ENCODE measurements around the gene SUPT20H.

Gene SUPT20H

GRCh38 chr13:37049810-37050209, 9.7 kb downstream of the SUPT20H start:
- H3K27ac ChIP-seq: no peak overlapping the region
- TF ChIP-seq ZFX (IDR thresholded peaks at IDR 0.05): no peak
- TF ChIP-seq, protein P1, sequence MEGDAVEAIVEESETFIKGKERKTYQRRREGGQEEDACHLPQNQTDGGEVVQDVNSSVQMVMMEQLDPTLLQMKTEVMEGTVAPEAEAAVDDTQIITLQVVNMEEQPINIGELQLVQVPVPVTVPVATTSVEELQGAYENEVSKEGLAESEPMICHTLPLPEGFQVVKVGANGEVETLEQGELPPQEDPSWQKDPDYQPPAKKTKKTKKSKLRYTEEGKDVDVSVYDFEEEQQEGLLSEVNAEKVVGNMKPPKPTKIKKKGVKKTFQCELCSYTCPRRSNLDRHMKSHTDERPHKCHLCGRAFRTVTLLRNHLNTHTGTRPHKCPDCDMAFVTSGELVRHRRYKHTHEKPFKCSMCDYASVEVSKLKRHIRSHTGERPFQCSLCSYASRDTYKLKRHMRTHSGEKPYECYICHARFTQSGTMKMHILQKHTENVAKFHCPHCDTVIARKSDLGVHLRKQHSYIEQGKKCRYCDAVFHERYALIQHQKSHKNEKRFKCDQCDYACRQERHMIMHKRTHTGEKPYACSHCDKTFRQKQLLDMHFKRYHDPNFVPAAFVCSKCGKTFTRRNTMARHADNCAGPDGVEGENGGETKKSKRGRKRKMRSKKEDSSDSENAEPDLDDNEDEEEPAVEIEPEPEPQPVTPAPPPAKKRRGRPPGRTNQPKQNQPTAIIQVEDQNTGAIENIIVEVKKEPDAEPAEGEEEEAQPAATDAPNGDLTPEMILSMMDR (conservative IDR thresholded peaks at IDR 0.05): no peak

DNA sequence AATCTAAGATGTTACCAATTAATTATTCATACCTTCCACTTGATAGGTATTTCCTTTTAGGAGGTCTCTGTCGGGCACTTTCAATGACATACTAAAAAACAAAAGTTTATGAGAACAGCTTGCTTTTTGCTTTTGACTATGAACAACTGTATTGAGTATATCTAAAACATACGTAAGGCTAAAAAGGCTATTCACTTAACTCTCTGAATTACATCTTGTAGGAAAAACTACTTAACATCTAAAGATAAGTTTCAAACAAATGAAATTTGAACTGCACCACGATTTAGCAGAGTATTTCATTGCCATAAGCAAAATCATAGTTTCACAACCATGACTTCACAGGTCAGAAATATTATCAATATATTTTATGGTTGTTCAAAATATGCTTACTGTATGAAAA, 11.6 kb downstream of the SUPT20H start:
- no peak for TF ChIP-seq ZFX (IDR thresholded peaks at IDR 0.05)
- TF ChIP-seq, protein P1 (conservative IDR thresholded peaks at IDR 0.05): no peak
- no peak overlapping the region for H3K27ac ChIP-seq

DNA sequence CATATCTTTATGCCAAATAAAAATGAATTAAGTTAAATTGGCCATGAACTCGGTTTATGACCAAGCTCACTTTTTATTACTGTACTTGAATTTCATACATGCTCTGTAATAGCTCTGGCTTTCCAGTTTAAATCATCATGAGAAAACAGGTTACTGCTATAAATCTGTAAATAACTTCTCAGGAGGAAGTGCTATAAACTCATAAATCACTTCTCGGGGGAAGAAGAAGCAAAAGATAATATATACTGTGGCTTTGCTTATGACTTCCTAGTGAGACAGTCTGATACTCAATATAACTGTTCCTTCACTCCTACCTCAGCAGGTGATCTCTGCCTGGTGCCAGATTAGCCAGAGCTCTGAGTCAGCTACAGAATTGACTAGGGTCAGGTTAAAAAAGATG, 12.5 kb downstream of the SUPT20H start:
- H3K27ac ChIP-seq: no peak overlapping the region
- TF ChIP-seq ZFX (IDR thresholded peaks at IDR 0.05): no peak
- TF ChIP-seq, protein P1 (conservative IDR thresholded peaks at IDR 0.05): no peak

- H3K27ac ChIP-seq: no peak overlapping the region
- TF ChIP-seq ZFX (IDR thresholded peaks at IDR 0.05): no peak
These were observed 13.4 kb downstream of the SUPT20H start for GRCh38 chr13:37046062-37046461.

DNA sequence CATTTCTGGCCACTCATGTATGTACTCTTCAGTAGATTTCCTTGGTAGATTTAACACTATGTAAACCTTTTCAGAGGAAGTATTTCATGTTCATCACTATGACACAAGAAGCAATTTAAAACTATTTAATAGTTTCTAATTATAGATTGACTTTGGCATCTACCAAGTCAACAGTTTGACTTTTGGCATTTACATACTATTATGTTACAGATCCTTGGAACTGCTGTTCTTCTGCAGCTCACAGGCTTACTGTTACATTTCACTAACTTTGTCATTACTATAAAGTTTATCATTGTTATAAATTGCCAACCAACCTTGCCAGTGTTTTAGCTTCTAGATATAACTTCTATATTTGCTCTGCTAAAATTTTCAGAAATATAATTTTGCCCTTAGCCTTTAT, 18.7 kb downstream of the SUPT20H start:
- TF ChIP-seq ZFX (IDR thresholded peaks at IDR 0.05): no peak
- TF ChIP-seq, protein P1 (conservative IDR thresholded peaks at IDR 0.05): no peak
- no peak overlapping the region for H3K27ac ChIP-seq

GRCh38 chr13:37039896-37040295, 19.6 kb downstream of the SUPT20H start:
- no peak for TF ChIP-seq ZFX (IDR thresholded peaks at IDR 0.05)
- TF ChIP-seq, protein P1 (conservative IDR thresholded peaks at IDR 0.05): no peak
- no peak overlapping the region for H3K27ac ChIP-seq

- TF ChIP-seq, protein P1 (conservative IDR thresholded peaks at IDR 0.05): no peak
- TF ChIP-seq ZFX (IDR thresholded peaks at IDR 0.05): no peak
- H3K27ac ChIP-seq: no peak overlapping the region
These were observed 22.2 kb downstream of the SUPT20H start for GRCh38 chr13:37037241-37037640.

GRCh38 chr13:37029617-37030016, 29.9 kb downstream of the SUPT20H start:
- no peak overlapping the region for H3K27ac ChIP-seq
- TF ChIP-seq, protein P1 (conservative IDR thresholded peaks at IDR 0.05): no peak
- no peak for TF ChIP-seq ZFX (IDR thresholded peaks at IDR 0.05)
